Measurements from ENCODE around the gene ZRANB3.

DNA sequence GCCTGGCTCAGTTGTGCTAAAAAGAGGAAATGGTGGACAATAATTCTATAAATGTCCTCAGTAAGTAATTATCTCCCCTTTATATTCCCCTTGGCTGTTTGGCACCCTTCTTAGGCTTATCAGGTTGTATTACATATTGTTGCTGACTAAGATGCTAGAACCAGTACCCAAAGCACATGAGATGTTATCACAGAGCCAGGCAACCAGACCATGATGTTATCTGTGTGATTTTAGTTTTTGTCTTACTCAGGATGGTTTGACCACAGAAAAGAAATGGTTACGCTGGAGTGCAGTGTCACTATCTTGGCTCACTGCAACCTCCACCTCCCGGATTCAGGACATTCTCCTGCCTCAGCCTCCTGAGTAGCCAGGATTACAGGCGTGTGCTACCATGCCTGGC, 15.4 kb upstream of the ZRANB3 start:
- TF ChIP-seq, protein P1, sequence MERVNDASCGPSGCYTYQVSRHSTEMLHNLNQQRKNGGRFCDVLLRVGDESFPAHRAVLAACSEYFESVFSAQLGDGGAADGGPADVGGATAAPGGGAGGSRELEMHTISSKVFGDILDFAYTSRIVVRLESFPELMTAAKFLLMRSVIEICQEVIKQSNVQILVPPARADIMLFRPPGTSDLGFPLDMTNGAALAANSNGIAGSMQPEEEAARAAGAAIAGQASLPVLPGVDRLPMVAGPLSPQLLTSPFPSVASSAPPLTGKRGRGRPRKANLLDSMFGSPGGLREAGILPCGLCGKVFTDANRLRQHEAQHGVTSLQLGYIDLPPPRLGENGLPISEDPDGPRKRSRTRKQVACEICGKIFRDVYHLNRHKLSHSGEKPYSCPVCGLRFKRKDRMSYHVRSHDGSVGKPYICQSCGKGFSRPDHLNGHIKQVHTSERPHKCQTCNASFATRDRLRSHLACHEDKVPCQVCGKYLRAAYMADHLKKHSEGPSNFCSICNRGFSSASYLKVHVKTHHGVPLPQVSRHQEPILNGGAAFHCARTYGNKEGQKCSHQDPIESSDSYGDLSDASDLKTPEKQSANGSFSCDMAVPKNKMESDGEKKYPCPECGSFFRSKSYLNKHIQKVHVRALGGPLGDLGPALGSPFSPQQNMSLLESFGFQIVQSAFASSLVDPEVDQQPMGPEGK (CRISPR knock-in tag; IDR thresholded peaks at IDR 0.05; ENCODE audit: borderline replicate concordance), result no peak
- no peak for TF ChIP-seq TOX (CRISPR knock-in tag; IDR thresholded peaks at IDR 0.05; ENCODE audit: borderline replicate concordance)
- no peak for TF ChIP-seq GLIS3 (CRISPR knock-in tag; IDR thresholded peaks at IDR 0.05)
- no peak for TF ChIP-seq CREB5 (CRISPR knock-in tag; IDR thresholded peaks at IDR 0.05; ENCODE audit: low read depth)
- TF ChIP-seq CSDC2 (CRISPR knock-in tag; IDR thresholded peaks at IDR 0.05), result no peak
- no peak for TF ChIP-seq TCF4 (CRISPR knock-in tag; IDR thresholded peaks at IDR 0.05; ENCODE audit: borderline replicate concordance)
- no peak for TF ChIP-seq SNAI2 (CRISPR knock-in tag; IDR thresholded peaks at IDR 0.05)
- no peak for TF ChIP-seq PPARA (CRISPR knock-in tag; IDR thresholded peaks at IDR 0.05; ENCODE audit: borderline replicate concordance)
- TF ChIP-seq ZFP3 (CRISPR knock-in tag; IDR thresholded peaks at IDR 0.05), result no peak
- no peak for TF ChIP-seq ZNF565 (CRISPR knock-in tag; conservative IDR thresholded peaks at IDR 0.05; ENCODE audit: low read depth)
- TF ChIP-seq OSR1 (CRISPR knock-in tag; IDR thresholded peaks at IDR 0.05), result no peak
- TF ChIP-seq ARNTL (CRISPR knock-in tag; IDR thresholded peaks at IDR 0.05; ENCODE audit: borderline replicate concordance, low read depth), result no peak
- no peak for TF ChIP-seq RARB (CRISPR knock-in tag; IDR thresholded peaks at IDR 0.05)

All from SK-N-SH treated with all-trans-retinoic acid at 6 μM for 48 hours (cell line).